K562 (cell line): Measurements from ENCODE around the gene CEP78. TPM values are rescaled to one million over a fixed set of nuclear protein-coding genes. Genes with fewer than 3 reads are reported as not detected.

Experiments used
- ATAC-seq: fragments of 200-7000 bp; cut with Tn5 transposase; 3 replicates; pipeline ENCODE4 v1.9.1; 2020; ENCODE audit warnings: moderate library complexity
- BruUV-seq: library from RNA; stranded (reverse); fragments of 400-500 nt; replicated peaks from 2 replicates; lab custom pipeline; 2021; lab: Mats Ljungman, UMichigan
- CTCF ChIA-PET: fragments of 300-600 bp; formaldehyde crosslinking; extraction: SDS; loops from one replicate; lab custom pipeline; 2021; ENCODE audit warnings: low intra/inter-chr PET ratio; lab: Yijun Ruan, JAX
- POLR2A ChIA-PET: fragments of 300-600, 350-650 bp; sonication (Branson Sonifier 250); formaldehyde crosslinking; extraction: SDS; loops from one replicate; lab custom pipeline; 2021; ENCODE audit warnings: antibody characterized with exemption, inconsistent platforms; lab: Yijun Ruan, JAX
- DNase-seq, 4 experiments: peaks; one replicate each; pipeline versions ENCODE4 v3.0.0 to v3.0.0-alpha.2; 2011 to 2018; ENCODE audit warnings: low spot score in 3 of 4, mixed read lengths in 3 of 4; ENCODE audit errors: extremely low read depth in 1 of 4
- FAIRE-seq: peaks from 2 replicates; lab custom pipeline; 2011; peaks lifted over from hg19 to GRCh38; lab: Jason Lieb, UNC
- H2AFZ ChIP-seq: 2 replicates; pipeline ENCODE4 v1.6.0; 2011; ENCODE audit warnings: low read depth, low read length, control low read depth, inconsistent platforms
- H3K27ac ChIP-seq: fragments of 200-600 bp; 3 replicates; pipeline ENCODE4 v1.8.0; 2011; ENCODE audit warnings: low read depth, mild to moderate bottlenecking, control low read depth, inconsistent platforms, low read length, moderate library complexity, mixed read lengths; ENCODE audit errors: extremely low read depth
- H3K27me3 ChIP-seq, 2 experiments: fragments of 300-600 bp in 1 of 2; 2 replicates in 1 of 2; 3 replicates in 1 of 2; pipeline versions ENCODE4 v1.6.0 to v1.8.0; 2011; ENCODE audit warnings: inconsistent platforms in 2 of 2, low read length in 2 of 2, mild to moderate bottlenecking in 1 of 2, mixed read lengths in 1 of 2, moderate library complexity in 1 of 2; ENCODE audit not compliant: control insufficient read depth in 2 of 2, insufficient read depth in 2 of 2
- H3K36me3 ChIP-seq: fragments of 300-600 bp; 3 replicates; pipeline ENCODE4 v1.8.0; 2011; ENCODE audit warnings: mild to moderate bottlenecking, low read length, inconsistent platforms; ENCODE audit not compliant: control insufficient read depth, insufficient read depth
- H3K4me1 ChIP-seq, 2 experiments: fragments of 200-600 bp in 1 of 2; replicated peaks in 1 of 2; 2 replicates in 1 of 2; 3 replicates in 1 of 2; pipeline versions ENCODE4 v1.5.1 to v1.8.0; 2011; ENCODE audit warnings: inconsistent platforms in 2 of 2, low read length in 2 of 2, mild to moderate bottlenecking in 1 of 2, mixed read lengths in 1 of 2, moderate library complexity in 1 of 2; ENCODE audit not compliant: control insufficient read depth in 2 of 2, insufficient read depth in 2 of 2
- H3K4me2 ChIP-seq: 2 replicates; pipeline ENCODE4 v1.6.1; 2011; ENCODE audit warnings: low read length, control low read depth, inconsistent platforms, mixed read lengths; ENCODE audit not compliant: insufficient read depth
- H3K4me3 ChIP-seq: fragments of 200-600 bp; sonication (generic), shearing (Covaris generic); 2 replicates; pipeline ENCODE4 v1.5.1; 2016; ENCODE audit warnings: control low read depth, inconsistent platforms
- H3K79me2 ChIP-seq: fragments of 200-600 bp; 3 replicates; pipeline ENCODE4 v1.8.0; 2011; ENCODE audit warnings: low read length, inconsistent platforms; ENCODE audit not compliant: control insufficient read depth, insufficient read depth
- H3K9ac ChIP-seq, 2 experiments: 2 replicates each; pipeline versions ENCODE4 v1.6.0 to v1.6.1; 2011; ENCODE audit warnings: low read depth in 2 of 2, low read length in 2 of 2, control low read depth in 1 of 2, inconsistent platforms in 1 of 2, mild to moderate bottlenecking in 1 of 2, mixed read lengths in 1 of 2; ENCODE audit not compliant: insufficient read depth in 1 of 2
- H3K9me1 ChIP-seq: one replicate; pipeline ENCODE4 v1.6.0; 2011; ENCODE audit warnings: inconsistent platforms, mild to moderate bottlenecking, low read length, moderate library complexity; ENCODE audit not compliant: control insufficient read depth, insufficient read depth
- H3K9me3 ChIP-seq: replicated peaks from 2 replicates; pipeline ENCODE4 v1.5.1; 2011; ENCODE audit warnings: low read depth, low read length, inconsistent platforms; ENCODE audit not compliant: control insufficient read depth, insufficient read depth
- H4K20me1 ChIP-seq: replicated peaks from 2 replicates; pipeline ENCODE4 v1.6.1; 2011; ENCODE audit warnings: low read length, inconsistent platforms, mixed read lengths; ENCODE audit not compliant: control insufficient read depth, insufficient read depth
- CHD2 ChIP-seq: IDR thresholded peaks from 2 replicates; pipeline ENCODE4 v1.6.1; 2011; ENCODE audit warnings: low read depth, low read length
- MAX ChIP-seq: sonication (generic); formaldehyde crosslinking; IDR thresholded peaks from 2 replicates; pipeline ENCODE4 v1.9.0; 2022; ENCODE audit warnings: mild to moderate bottlenecking, missing genetic modification reagents
- NFYB ChIP-seq: IDR thresholded peaks from 2 replicates; pipeline ENCODE4 v1.6.1; 2011; ENCODE audit warnings: mild to moderate bottlenecking, moderate library complexity; ENCODE audit not compliant: insufficient read length; ENCODE audit errors: extremely low read depth
- RBM34 ChIP-seq: fragments of 200-400 bp; formaldehyde crosslinking; IDR thresholded peaks from 2 replicates; pipeline ENCODE4 v1.6.1; 2018; ENCODE audit warnings: low read length, borderline replicate concordance; ENCODE audit not compliant: insufficient read depth
- SMARCA4 ChIP-seq: fragments of 450-650 bp; IDR thresholded peaks from 2 replicates; pipeline ENCODE4 v1.6.1; 2016
- SRSF3 ChIP-seq: fragments of 200-400 bp; formaldehyde crosslinking; IDR thresholded peaks from 2 replicates; pipeline ENCODE4 v1.6.1; 2016; ENCODE audit warnings: mild to moderate bottlenecking, low read length, moderate library complexity; ENCODE audit not compliant: insufficient read depth
- U2AF1 ChIP-seq: fragments of 200-400 bp; formaldehyde crosslinking; optimal IDR thresholded peaks from 2 replicates; pipeline ENCODE3; 2017; ENCODE audit warnings: mild to moderate bottlenecking, low read depth, low read length, moderate library complexity
- ZFPM2 ChIP-seq: fragments of 250-450 bp; sonication (Bioruptor Pico); IDR thresholded peaks from 2 replicates; pipeline ENCODE4 v1.5.1; 2022; ENCODE audit warnings: mild to moderate bottlenecking
- ZNF174 ChIP-seq: fragments of 250-450 bp; sonication (Bioruptor Pico); IDR thresholded peaks from 2 replicates; pipeline ENCODE4 v1.4.0; 2020; ENCODE audit warnings: mild to moderate bottlenecking
- ZNF184 ChIP-seq: sonication (generic); formaldehyde crosslinking; IDR thresholded peaks from 2 replicates; pipeline ENCODE4 v1.5.0; 2020; ENCODE audit warnings: missing genetic modification reagents
- ZNF75A ChIP-seq: fragments of 450-650 bp; formaldehyde crosslinking; IDR thresholded peaks from 2 replicates; pipeline ENCODE4 v1.4.0; 2020; ENCODE audit warnings: mild to moderate bottlenecking
- WGBS: fragments of 100-300 bp; shearing (Covaris generic); methylation state at CpG from one replicate; pipeline ENCODE4 v1.1.6; 2016; ENCODE audit warnings: low coverage, mixed read lengths; ENCODE audit not compliant: insufficient coverage; ENCODE audit errors: missing lambda C conversion rate; 5-methylcytosine and 5-hydroxymethylcytosine counted together
- in situ Hi-C: fragments of 300-500 bp; cut with MboI; formaldehyde crosslinking; loops from 4 replicates; pipeline ENCODE4 v1.15.0; 2018; ENCODE audit warnings: inconsistent platforms, mixed read lengths
- intact Hi-C: fragments of 100-400 bp; cut with micrococcal nuclease; formaldehyde crosslinking; loops from 2 replicates; pipeline ENCODE4 v1.14.2; 2022
- polyA plus RNA-seq, 8 experiments: library from polyadenylated mRNA; depleted of rRNA in 4 of 8; stranded (reverse) in 5 of 8; unstranded in 3 of 8; fragments of >200 nt; fragmentation: Nextera tagmentation in 2 of 8; fragmentation: Illumina TruSeq in 1 of 8; extraction: Ambion mirVana in 2 of 8; extraction: Trizol in 1 of 8; gene quantifications; 2 replicates each; pipeline versions ENCODE4 v1.2.1 to v1.2.3, GENCODE V29; 2011 to 2014; ENCODE audit warnings: inconsistent platforms in 1 of 8, missing spikeins in 1 of 8
- total RNA-seq, 7 experiments: library from RNA; depleted of rRNA in 6 of 7; stranded (reverse); fragments of >200 nt in 6 of 7; fragmentation: Illumina TruSeq in 2 of 7; extraction: Trizol in 2 of 7; gene quantifications; 2 replicates each; pipeline versions ENCODE4 v1.2.1 to v1.2.3, GENCODE V29; 2011 to 2021; ENCODE audit warnings: low replicate concordance in 1 of 7

CEP78 gene
- total and polyA plus RNA-seq, 9 of the 15 experiments (the other 6 are each of a cell fraction or from before 2014, with no cell fraction given), result 3.5 to 26.0 (median 21.5) TPM

GRCh38 chr9:78243130-78243529 is 7.3 kb downstream of the CEP78 start:
- no peaks in the 10 kb centered on the region for H3K9me1 ChIP-seq
- H3K9ac ChIP-seq, result no peak overlapping the region
- H3K9me3 ChIP-seq, result no peaks in the 10 kb centered on the region
- H3K4me3 ChIP-seq, result no peak overlapping the region
- in situ Hi-C loops, result no loop called here
- CTCF ChIA-PET, result no interaction called here
- TF ChIP-seq SRSF3 (no peak), CHD2 (no peak), ZNF184 (CRISPR knock-in tag) (no peak), ZNF75A (no peak), NFYB (no peak), ZNF174 (CRISPR knock-in tag) (no peak), RBM34 (no peak), MAX (CRISPR knock-in tag) (no peak), U2AF1 (no peak), ZFPM2 (CRISPR knock-in tag) (no peak), SMARCA4 (no peak)
- TF ChIP-seq, all 486 proteins: peak for 0
- FAIRE-seq (no peak), ATAC-seq (no peak), DNase-seq (no peak)
- POLR2A ChIA-PET, result no interaction called here
- intact Hi-C loops, result no loop called here
- H3K27ac ChIP-seq, result no peak overlapping the region
- 100% methylated on average over 1 of the region's 1 CpG for WGBS
- H3K79me2 ChIP-seq, result peaks cover 5% of the 10 kb centered on the region; the same call in 2 of the 3 replicates
- BruUV-seq, result no TSS peak
- peaks cover 47% of the 10 kb centered on the region; the same call in 2 of the 3 replicates for H3K36me3 ChIP-seq
- no peak overlapping the region for H2AFZ ChIP-seq
- H3K4me2 ChIP-seq, result no peak overlapping the region
- H4K20me1 ChIP-seq, result no peaks in the 10 kb centered on the region
- H3K27me3 ChIP-seq, result no peaks in the 10 kb centered on the region
- H3K4me1 ChIP-seq, result no peaks in the 10 kb centered on the region; a peak in 1 of 5 replicates
